GM21737 (cell line): ENCODE measurements around the gene LYAR.
"Not testable (repeated sequence)": the region's sequence is repeated elsewhere in the genome, so short reads cannot be mapped to it uniquely, and the experiment has no call there.

Experiments used
- ATAC-seq: cut with Tn5 transposase; IDR thresholded peaks from one replicate; pipeline ENCODE4 v1.9.1; 2021; ENCODE audit warnings: mild to moderate bottlenecking, moderate library complexity; ENCODE audit not compliant: unreplicated experiment

The LYAR gene

GRCh38 chr4:4267981-4268380, 22.0 kb downstream of the LYAR start:
- ATAC-seq, result no peak

- peak; percentile 55 for ATAC-seq
These were observed 29.7 kb downstream of the LYAR start for GRCh38 chr4:4260185-4260751.

- ATAC-seq, result no peak
These were observed 30.4 kb downstream of the LYAR start for GRCh38 chr4:4259484-4260100.

GRCh38 chr4:4257705-4258104, 32.2 kb downstream of the LYAR start:
- not testable (repeated sequence) for ATAC-seq

GRCh38 chr4:4256799-4257198, 33.2 kb downstream of the LYAR start:
- ATAC-seq, result no peak

- ATAC-seq, result no peak
These were observed 35.3 kb downstream of the LYAR start for GRCh38 chr4:4254666-4255065.

GRCh38 chr4:4254199-4254598, 35.8 kb downstream of the LYAR start:
- no peak for ATAC-seq

GRCh38 chr4:4249866-4250265, 40.1 kb downstream of the LYAR start:
- no peak for ATAC-seq

- not testable (repeated sequence) for ATAC-seq
These were observed 40.6 kb downstream of the LYAR start for GRCh38 chr4:4249342-4249741.

- no peak for ATAC-seq
These were observed 41.1 kb downstream of the LYAR start for GRCh38 chr4:4248885-4249203.

- peak; percentile 97 for ATAC-seq
These were observed 41.7 kb downstream of the LYAR start, which contains the start of gene TMEM128 for GRCh38 chr4:4248029-4248884. TMEM128 (minus strand) TSS chr4:4248223; CDS start chr4:4248202, 21 bp downstream.

- ATAC-seq, result no peak
These were observed 42.3 kb downstream of the LYAR start for GRCh38 chr4:4247696-4248028.

GRCh38 chr4:4245172-4245571, 44.8 kb downstream of the LYAR start:
- no peak for ATAC-seq

GRCh38 chr4:4239551-4239950, 50.4 kb downstream of the LYAR start:
- ATAC-seq, result not testable (repeated sequence)

- ATAC-seq, result no peak
These were observed 56.3 kb downstream of the LYAR start for GRCh38 chr4:4233610-4234009.

GRCh38 chr4:4228356-4228668, 61.6 kb downstream of the LYAR start:
- no peak for ATAC-seq

GRCh38 chr4:4227510-4228355, 62.2 kb downstream of the LYAR start:
- no peak for ATAC-seq

- ATAC-seq, result no peak
These were observed 63.1 kb downstream of the LYAR start, which contains the start of gene OTOP1 for GRCh38 chr4:4226606-4227438. OTOP1 (minus strand) TSS chr4:4226929; CDS start chr4:4226864, 65 bp downstream.

- no peak for ATAC-seq
These were observed 63.9 kb downstream of the LYAR start for GRCh38 chr4:4225915-4226605.
